Right ventricle myocardium inferior (tissue), 1 donor: ENCODE results near the gene CCDC40. TPM values are rescaled to one million over a fixed set of nuclear protein-coding genes. Genes with fewer than 3 reads are reported as not detected.
A peak's percentile ranks its signal among the peaks of the same experiment; 100 is the strongest.
"Not testable (repeated sequence)": the region's sequence is repeated elsewhere in the genome, so short reads cannot be mapped to it uniquely, and the experiment has no call there.

Experiments
- ATAC-seq: fragments of 200-7000 bp; cut with Tn5 transposase; one replicate; pipeline ENCODE4 v1.9.1; 2020; ENCODE audit warnings: mild to moderate bottlenecking, moderate library complexity
- DNase-seq: peaks from one replicate; pipeline ENCODE4 v3.0.0; 2021; ENCODE audit errors: missing footprints
- intact Hi-C: fragments of 100-400 bp; cut with DNase I; formaldehyde crosslinking; loops from one replicate; pipeline ENCODE4 v1.11.0; 2022
- long read RNA-seq: library from polyadenylated mRNA; unstranded; transcript quantifications from one replicate; pipeline ENCODE4 v2.0.0, GENCODE V29; 2021
- total RNA-seq: library from RNA; stranded (reverse); fragmentation: NEBNext Ultra II Directional; extraction: Animal tissue kit (Norgen Biotek cat#: 25700); gene quantifications from one replicate; pipeline ENCODE4 v1.2.1, GENCODE V29; 2021
- donor health status: DM: no; HTN: yes; CAD: no; lungs with severe emphysema.

CCDC40 gene
- total RNA-seq = 5.4 TPM
- long read RNA-seq, partial matches to known transcripts = 2 of 5 reads
- long read RNA-seq, other reads (novel, unspliced or antisense) = 2 of 5 reads

- intact Hi-C loops = loop anchor here (2.0 kb wide), 1 partner anchor 27 kb away; no protein-coding TSS in a partner anchor
- peak; percentile 98 for ATAC-seq
Observed at GRCh38 chr17:80035937-80036714, at the start of gene CCDC40. Gene CCDC40 (plus strand): TSS chr17:80036642. CDS start chr17:80036663, 21 bp downstream.

GRCh38 chr17:79987187-79987934 lies 49.1 kb upstream of the CCDC40 start:
- peak; percentile 50 for DNase-seq
- ATAC-seq = no peak
- intact Hi-C loops = no loop called here

More at GRCh38 chr17:80035937-80036714, at the start of gene CCDC40:
- DNase-seq = peak; percentile 94

GRCh38 chr17:79987935-79988184 lies 48.6 kb upstream of the CCDC40 start:
- intact Hi-C loops = no loop called here
- DNase-seq (no peak), ATAC-seq (no peak)

GRCh38 chr17:79988185-79988971 lies 48.1 kb upstream of the CCDC40 start:
- DNase-seq (peak; percentile 61), ATAC-seq (no peak)
- intact Hi-C loops = no loop called here

- intact Hi-C loops = no loop called here
- peak; percentile 4 for DNase-seq
- ATAC-seq = no peak
Observed at GRCh38 chr17:79989106-79989835, 47.2 kb upstream of the CCDC40 start.

GRCh38 chr17:79990051-79990592 lies 46.3 kb upstream of the CCDC40 start:
- DNase-seq (no peak), ATAC-seq (no peak)
- intact Hi-C loops = loop anchor here (2.0 to 5.0 kb wide), 4 partner anchors 151 to 248 kb away; partner anchors contain the start of gene CBX4

GRCh38 chr17:79990704-79991103 lies 45.7 kb upstream of the CCDC40 start:
- no peak for DNase-seq
- no peak for ATAC-seq
- intact Hi-C loops = loop anchor here (2.0 to 5.0 kb wide), 4 partner anchors 152 to 248 kb away; partner anchors contain the start of gene CBX4

GRCh38 chr17:79991140-79991923 lies 45.1 kb upstream of the CCDC40 start:
- DNase-seq (peak; percentile 90), ATAC-seq (peak; percentile 89)
- intact Hi-C loops = loop anchor here (2.0 to 5.0 kb wide), 4 partner anchors 153 to 249 kb away; partner anchors contain the start of gene CBX4

GRCh38 chr17:79991924-79992648 lies 44.4 kb upstream of the CCDC40 start:
- peak; percentile 27 for ATAC-seq
- intact Hi-C loops = loop anchor here (2.0 to 5.0 kb wide), 4 partner anchors 153 to 250 kb away; partner anchors contain the start of gene CBX4
- peak; percentile 72 for DNase-seq

- ATAC-seq (peak; percentile 1), DNase-seq (no peak)
- intact Hi-C loops = loop anchor here (5.0 kb wide), 2 partner anchors 201 to 251 kb away; no protein-coding TSS in a partner anchor
Observed at GRCh38 chr17:79992649-79993389, 43.6 kb upstream of the CCDC40 start.

GRCh38 chr17:79993390-79994227 lies 42.8 kb upstream of the CCDC40 start:
- DNase-seq = peak; percentile 91
- ATAC-seq = peak; percentile 75
- intact Hi-C loops = loop anchor here (5.0 kb wide), 2 partner anchors 201 to 251 kb away; no protein-coding TSS in a partner anchor

GRCh38 chr17:79994228-79994569 lies 42.2 kb upstream of the CCDC40 start:
- intact Hi-C loops = loop anchor here (5.0 kb wide), 2 partner anchors 202 to 252 kb away; no protein-coding TSS in a partner anchor
- DNase-seq, ATAC-seq: not testable (repeated sequence)

GRCh38 chr17:79994602-79995001 lies 41.8 kb upstream of the CCDC40 start:
- ATAC-seq (no peak), DNase-seq (no peak)
- intact Hi-C loops = loop anchor here (5.0 kb wide), 2 partner anchors 202 to 252 kb away; no protein-coding TSS in a partner anchor

- intact Hi-C loops = no loop called here
- no peak for DNase-seq
- no peak for ATAC-seq
Observed at GRCh38 chr17:79995696-79996095, 40.7 kb upstream of the CCDC40 start.

- intact Hi-C loops = no loop called here
- no peak for ATAC-seq
- no peak for DNase-seq
Observed at GRCh38 chr17:79996291-79996690, 40.2 kb upstream of the CCDC40 start.
